Measurements from ENCODE around the gene CREBRF.
"Not testable (repeated sequence)": the region's sequence is repeated elsewhere in the genome, so short reads cannot be mapped to it uniquely, and the experiment has no call there.

CREBRF gene, protein sequence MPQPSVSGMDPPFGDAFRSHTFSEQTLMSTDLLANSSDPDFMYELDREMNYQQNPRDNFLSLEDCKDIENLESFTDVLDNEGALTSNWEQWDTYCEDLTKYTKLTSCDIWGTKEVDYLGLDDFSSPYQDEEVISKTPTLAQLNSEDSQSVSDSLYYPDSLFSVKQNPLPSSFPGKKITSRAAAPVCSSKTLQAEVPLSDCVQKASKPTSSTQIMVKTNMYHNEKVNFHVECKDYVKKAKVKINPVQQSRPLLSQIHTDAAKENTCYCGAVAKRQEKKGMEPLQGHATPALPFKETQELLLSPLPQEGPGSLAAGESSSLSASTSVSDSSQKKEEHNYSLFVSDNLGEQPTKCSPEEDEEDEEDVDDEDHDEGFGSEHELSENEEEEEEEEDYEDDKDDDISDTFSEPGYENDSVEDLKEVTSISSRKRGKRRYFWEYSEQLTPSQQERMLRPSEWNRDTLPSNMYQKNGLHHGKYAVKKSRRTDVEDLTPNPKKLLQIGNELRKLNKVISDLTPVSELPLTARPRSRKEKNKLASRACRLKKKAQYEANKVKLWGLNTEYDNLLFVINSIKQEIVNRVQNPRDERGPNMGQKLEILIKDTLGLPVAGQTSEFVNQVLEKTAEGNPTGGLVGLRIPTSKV

GRCh38 chr5:173055983-173056782 is at the start of gene CREBRF:
CREBRF (plus strand) TSS chr5:173056352; CDS start chr5:173080776, 24,424 bp downstream.
- DNase-seq (ENCODE audit: low spot score): peak; percentile 95

DNA sequence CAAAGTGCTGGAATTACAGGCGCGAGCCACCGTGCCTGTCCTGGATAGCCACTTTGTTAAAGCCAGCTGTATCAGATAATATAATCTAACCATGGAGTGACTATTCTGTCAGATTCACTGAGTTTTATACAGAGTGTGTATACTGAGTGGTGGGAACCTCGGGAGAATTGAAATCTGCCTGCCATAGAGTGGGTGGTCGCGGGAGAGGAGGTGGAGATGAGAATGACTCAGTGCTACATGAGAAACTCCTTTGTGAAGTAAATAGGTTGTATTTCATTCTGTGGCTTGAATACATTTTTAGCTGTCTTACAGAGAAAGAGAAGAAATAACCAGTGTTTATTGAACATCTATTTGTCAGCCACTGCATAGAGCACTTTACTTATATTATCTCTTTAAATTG is 46.1 kb upstream of the CREBRF start:
- DNase-seq (ENCODE audit: low spot score): peak; percentile 14

- DNase-seq (ENCODE audit: low spot score): no peak
Measured at GRCh38 chr5:173010547-173011464, 45.3 kb upstream of the CREBRF start.

GRCh38 chr5:173011566-173011965 is 44.6 kb upstream of the CREBRF start:
- DNase-seq (ENCODE audit: low spot score): no peak

GRCh38 chr5:173012882-173013281 is 43.3 kb upstream of the CREBRF start:
- DNase-seq (ENCODE audit: low spot score): no peak

GRCh38 chr5:173014671-173015070 is 41.5 kb upstream of the CREBRF start:
- DNase-seq (ENCODE audit: low spot score): no peak

DNA sequence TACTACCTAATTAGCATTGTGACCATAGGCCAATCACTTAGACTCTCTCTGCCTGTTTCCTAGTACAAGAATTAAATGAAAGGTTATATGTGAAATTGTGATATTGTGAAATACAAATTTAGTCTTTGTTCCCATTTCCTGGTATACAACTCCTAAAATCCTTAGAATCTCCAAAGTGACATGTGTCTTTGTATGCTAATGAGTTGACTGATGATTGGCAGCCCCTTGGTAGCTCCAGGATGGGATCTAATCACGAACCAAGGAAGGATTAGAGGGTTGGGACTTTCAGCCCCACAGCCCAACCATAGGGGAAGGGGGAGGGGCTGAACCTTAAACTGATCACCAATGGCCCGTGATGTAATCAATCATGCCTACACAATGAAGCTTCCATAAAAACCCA is 41.0 kb upstream of the CREBRF start:
- no peak for DNase-seq (ENCODE audit: low spot score)

GRCh38 chr5:173015598-173016455 is 40.3 kb upstream of the CREBRF start:
- no peak for DNase-seq (ENCODE audit: low spot score)

- no peak for DNase-seq (ENCODE audit: low spot score)
Measured at GRCh38 chr5:173016598-173017046, 39.5 kb upstream of the CREBRF start.

DNA sequence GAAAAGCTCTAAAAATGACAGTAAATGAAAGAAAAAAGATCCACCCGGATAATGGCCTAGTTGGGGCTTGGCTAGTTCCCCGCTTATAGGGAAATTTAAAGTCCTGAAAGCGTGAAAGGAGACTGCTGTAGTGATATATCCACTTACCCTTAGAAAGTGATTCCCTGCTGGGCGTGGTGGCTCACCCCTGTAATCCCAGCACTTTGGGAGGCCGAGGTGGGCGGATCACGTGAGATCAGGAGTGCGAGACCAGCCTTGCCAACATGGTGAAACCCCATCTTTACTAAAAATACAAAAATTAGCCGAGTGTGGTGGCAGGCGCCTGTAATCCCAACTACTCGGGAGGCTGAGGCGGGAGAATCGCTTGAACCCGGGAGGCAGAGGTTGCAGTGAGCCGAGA is 39.1 kb upstream of the CREBRF start:
- not testable (repeated sequence) for DNase-seq (ENCODE audit: low spot score)

DNA sequence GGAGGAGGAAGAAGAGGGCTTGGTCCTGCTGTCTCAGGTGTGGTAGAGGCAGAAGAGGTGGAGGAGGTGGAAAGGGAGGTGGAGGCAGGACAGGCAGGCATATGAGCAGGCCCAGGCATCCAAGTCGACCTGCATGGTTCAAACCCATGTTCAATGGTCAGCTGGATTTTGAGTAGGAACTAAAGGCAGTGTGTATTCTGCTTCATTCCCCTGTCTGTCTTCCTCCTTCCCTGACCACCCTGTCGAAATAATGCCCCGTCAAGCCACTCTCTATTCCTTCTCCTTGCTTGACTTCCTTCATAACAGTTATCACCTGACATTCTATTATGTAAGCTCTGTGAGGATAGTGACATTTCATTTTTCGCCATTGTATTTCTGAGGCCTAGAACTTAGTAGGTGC is 37.8 kb upstream of the CREBRF start:
- DNase-seq (ENCODE audit: low spot score): no peak

- DNase-seq (ENCODE audit: low spot score): no peak
Measured at GRCh38 chr5:173020154-173020581, 36.0 kb upstream of the CREBRF start.

- no peak for DNase-seq (ENCODE audit: low spot score)
Measured at GRCh38 chr5:173020643-173021042, 35.5 kb upstream of the CREBRF start.

DNA sequence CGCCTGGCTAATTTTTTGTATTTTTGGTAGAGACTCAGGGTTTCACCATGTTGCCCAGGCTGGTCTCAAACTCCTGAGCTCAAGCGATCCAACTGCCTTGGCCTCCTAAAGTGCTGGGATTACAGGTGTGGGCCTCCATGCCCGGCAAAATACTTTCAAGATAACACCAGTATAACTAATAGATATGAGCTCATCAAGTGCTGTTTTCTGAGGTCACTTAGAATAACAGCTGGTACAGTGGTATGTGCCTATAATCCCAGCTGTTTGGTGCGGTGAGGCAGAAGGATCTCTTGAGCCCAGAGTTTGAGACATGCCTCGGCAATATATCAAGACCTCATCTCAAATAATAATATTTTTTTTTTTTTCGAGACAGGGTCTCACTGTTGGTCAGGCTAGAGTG is 30.5 kb upstream of the CREBRF start:
- no peak for DNase-seq (ENCODE audit: low spot score)

- no peak for DNase-seq (ENCODE audit: low spot score)
Measured at GRCh38 chr5:173027905-173028304, 28.2 kb upstream of the CREBRF start.

DNA sequence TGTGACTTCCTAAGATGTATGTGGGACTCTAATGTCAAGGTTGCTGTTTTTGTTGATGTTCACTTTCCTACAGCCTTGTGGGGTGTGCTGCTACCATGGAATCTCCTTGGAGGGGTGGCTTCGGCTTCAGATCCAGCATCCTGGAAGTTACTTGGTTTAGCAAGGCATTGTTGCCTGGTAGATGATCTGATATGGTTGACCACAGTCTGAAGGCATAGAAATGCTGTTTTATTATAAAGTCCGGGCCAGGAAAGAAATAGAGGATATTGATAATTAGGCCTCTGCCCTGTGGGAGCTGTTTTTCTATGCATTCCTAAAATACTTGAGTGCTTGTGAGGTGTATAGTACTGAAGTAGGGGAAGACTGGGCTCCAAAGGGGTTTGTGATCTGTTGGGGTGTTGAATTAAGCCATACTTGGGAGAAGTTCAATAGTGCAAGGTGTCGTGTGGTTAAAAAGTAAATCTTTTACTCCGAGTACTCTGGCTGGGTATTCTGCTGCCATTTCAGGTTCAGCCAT is 27.3 kb upstream of the CREBRF start:
- no peak for DNase-seq (ENCODE audit: low spot score)

GRCh38 chr5:173029499-173029921 is 26.6 kb upstream of the CREBRF start:
- DNase-seq (ENCODE audit: low spot score): no peak

GRCh38 chr5:173032096-173032495 is 24.1 kb upstream of the CREBRF start:
- DNase-seq (ENCODE audit: low spot score): not testable (repeated sequence)

DNA sequence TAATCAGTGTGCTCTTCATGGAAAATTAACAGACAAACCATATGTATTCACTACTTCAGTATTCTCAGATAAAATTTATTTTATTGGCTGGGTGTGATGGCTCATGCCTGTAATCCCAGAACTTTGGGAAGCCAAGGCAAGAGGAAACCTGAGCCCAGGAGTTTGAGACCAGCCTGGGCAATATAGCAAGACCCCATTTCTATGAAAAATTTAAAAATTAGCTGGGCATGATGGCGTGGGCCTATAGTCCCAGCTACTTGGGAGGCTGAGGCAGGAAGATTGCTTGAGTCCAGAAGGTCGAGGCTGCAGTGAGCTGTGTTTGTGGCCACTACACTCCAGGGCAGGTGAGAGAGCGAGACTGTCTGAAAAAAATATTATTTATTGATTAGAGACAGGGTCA is 23.4 kb upstream of the CREBRF start:
- DNase-seq (ENCODE audit: low spot score): no peak

- DNase-seq (ENCODE audit: low spot score): no peak
Measured at GRCh38 chr5:173033923-173034322, 22.2 kb upstream of the CREBRF start.

Data from RKO (cell line).